ENCODE results near the gene HSPA12B. TPM values are rescaled to one million over a fixed set of nuclear protein-coding genes. Genes with fewer than 3 reads are reported as not detected.

The HSPA12B gene
- total and polyA plus RNA-seq, 9 of the 15 experiments (the other 6 are each of a cell fraction or from before 2014, with no cell fraction given) = 0.03 to 0.07 TPM; not detected in 7

DNA sequence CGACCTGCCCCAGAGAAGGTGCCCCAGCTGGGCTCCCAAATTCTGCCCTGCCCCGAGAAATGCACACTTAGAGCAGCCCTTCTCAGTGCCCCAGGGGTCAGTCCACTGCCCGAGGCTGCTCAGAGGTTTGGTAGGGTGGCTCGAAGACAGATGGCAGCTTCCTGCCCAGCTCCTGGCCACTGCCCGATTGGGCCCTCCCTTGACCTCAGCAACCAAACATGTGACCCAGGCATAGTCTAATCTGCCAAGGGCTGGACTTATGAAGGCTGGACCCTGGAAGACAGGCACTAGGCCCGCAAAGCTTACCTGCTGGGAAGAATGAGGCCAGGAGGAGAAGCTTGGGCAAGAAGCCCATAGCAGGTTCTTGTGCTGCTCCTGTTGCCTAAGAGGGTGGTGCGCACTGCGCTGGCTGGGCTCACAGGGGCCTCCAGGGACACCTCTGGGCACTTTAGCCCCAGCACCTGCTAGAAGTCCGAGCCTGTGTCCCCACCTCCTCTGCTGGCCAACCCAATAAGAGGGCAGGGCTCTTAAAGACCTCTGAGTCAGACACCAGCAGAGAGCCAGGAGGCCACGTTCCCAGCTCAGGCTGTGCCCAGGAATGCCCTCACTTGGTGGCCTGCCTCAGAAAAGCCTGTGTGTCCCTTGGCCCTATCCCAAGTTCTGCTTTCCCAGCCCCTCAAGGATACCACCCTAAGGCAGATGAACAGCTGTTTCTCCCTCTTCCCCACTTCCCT is 25.5 kb upstream of the HSPA12B start:
- Histone ChIP-seq H3K27me3 (ENCODE audit: control insufficient read depth in 2 of 2, insufficient read depth in 2 of 2, low read length in 2 of 2) (peaks cover 0 to 17% of the 10 kb centered on the region in 2 experiments; a peak in 3 of 5 replicates), H3K79me2 (ENCODE audit: control insufficient read depth, insufficient read depth, low read length) (no peaks in the 10 kb centered on the region), H3K9me1 (ENCODE audit: control insufficient read depth, insufficient read depth, low read length) (no peaks in the 10 kb centered on the region), H3K36me3 (ENCODE audit: control insufficient read depth, insufficient read depth, low read length) (no peaks in the 10 kb centered on the region), H2AFZ (ENCODE audit: low read depth, low read length) (no peak overlapping the region), H3K9ac (ENCODE audit: insufficient read depth in 1 of 2, low read depth in 2 of 2, low read length in 2 of 2) (peak overlapping the region in 1 of 2 experiments; percentile 35; a peak in 1 of 4 replicates), H4K20me1 (replicated peaks; ENCODE audit: control insufficient read depth, insufficient read depth, low read length) (no peaks in the 10 kb centered on the region), H3K4me2 (ENCODE audit: insufficient read depth, low read length) (no peak overlapping the region), H3K4me3 (no peak overlapping the region), H3K27ac (ENCODE audit: extremely low read depth, low read depth, low read length) (no peak overlapping the region), H3K9me3 (replicated peaks; ENCODE audit: control insufficient read depth, insufficient read depth, low read depth, low read length) (no peaks in the 10 kb centered on the region), H3K4me1 (replicated peaks in 1 of 2; ENCODE audit: control insufficient read depth in 2 of 2, insufficient read depth in 2 of 2, low read length in 2 of 2) (peaks cover 0 to 22% of the 10 kb centered on the region in 2 experiments; a peak in 2 of 5 replicates)
- intact Hi-C loops (cut with micrococcal nuclease) = no loop called here
- in situ Hi-C loops (cut with MboI) = no loop called here
- 22% methylated on average over 10 of the region's 10 CpGs for WGBS (ENCODE audit: insufficient coverage, low coverage, missing lambda C conversion rate)
- no peak for FAIRE-seq
- POLR2A ChIA-PET = no interaction called here
- CTCF ChIA-PET (ENCODE audit: low intra/inter-chr PET ratio) = interaction anchor here (0.6 kb wide), 1 partner anchor 28 kb away, joined by 3 read pairs; no protein-coding TSS in a partner anchor
- BruUV-seq (replicated peaks) = no TSS peak
- no peak for TF ChIP-seq MEIS2 (IDR thresholded peaks at IDR 0.05; ENCODE audit: partially characterized antibody)
- no peak for TF ChIP-seq ZNF239 (CRISPR knock-in tag; IDR thresholded peaks at IDR 0.05)
- TF ChIP-seq ZNF561 (CRISPR knock-in tag; conservative IDR thresholded peaks at IDR 0.05) = no peak
- no peak for TF ChIP-seq SIN3B (IDR thresholded peaks at IDR 0.05; ENCODE audit: low read depth)
- TF ChIP-seq, protein P1, sequence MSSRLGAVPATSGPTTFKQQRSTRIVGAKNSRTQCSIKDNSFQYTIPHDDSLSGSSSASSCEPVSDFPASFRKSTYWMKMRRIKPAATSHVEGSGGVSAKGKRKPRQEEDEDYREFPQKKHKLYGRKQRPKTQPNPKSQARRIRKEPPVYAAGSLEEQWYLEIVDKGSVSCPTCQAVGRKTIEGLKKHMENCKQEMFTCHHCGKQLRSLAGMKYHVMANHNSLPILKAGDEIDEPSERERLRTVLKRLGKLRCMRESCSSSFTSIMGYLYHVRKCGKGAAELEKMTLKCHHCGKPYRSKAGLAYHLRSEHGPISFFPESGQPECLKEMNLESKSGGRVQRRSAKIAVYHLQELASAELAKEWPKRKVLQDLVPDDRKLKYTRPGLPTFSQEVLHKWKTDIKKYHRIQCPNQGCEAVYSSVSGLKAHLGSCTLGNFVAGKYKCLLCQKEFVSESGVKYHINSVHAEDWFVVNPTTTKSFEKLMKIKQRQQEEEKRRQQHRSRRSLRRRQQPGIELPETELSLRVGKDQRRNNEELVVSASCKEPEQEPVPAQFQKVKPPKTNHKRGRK (tag; IDR thresholded peaks at IDR 0.05) = no peak
- TF ChIP-seq, protein P2, sequence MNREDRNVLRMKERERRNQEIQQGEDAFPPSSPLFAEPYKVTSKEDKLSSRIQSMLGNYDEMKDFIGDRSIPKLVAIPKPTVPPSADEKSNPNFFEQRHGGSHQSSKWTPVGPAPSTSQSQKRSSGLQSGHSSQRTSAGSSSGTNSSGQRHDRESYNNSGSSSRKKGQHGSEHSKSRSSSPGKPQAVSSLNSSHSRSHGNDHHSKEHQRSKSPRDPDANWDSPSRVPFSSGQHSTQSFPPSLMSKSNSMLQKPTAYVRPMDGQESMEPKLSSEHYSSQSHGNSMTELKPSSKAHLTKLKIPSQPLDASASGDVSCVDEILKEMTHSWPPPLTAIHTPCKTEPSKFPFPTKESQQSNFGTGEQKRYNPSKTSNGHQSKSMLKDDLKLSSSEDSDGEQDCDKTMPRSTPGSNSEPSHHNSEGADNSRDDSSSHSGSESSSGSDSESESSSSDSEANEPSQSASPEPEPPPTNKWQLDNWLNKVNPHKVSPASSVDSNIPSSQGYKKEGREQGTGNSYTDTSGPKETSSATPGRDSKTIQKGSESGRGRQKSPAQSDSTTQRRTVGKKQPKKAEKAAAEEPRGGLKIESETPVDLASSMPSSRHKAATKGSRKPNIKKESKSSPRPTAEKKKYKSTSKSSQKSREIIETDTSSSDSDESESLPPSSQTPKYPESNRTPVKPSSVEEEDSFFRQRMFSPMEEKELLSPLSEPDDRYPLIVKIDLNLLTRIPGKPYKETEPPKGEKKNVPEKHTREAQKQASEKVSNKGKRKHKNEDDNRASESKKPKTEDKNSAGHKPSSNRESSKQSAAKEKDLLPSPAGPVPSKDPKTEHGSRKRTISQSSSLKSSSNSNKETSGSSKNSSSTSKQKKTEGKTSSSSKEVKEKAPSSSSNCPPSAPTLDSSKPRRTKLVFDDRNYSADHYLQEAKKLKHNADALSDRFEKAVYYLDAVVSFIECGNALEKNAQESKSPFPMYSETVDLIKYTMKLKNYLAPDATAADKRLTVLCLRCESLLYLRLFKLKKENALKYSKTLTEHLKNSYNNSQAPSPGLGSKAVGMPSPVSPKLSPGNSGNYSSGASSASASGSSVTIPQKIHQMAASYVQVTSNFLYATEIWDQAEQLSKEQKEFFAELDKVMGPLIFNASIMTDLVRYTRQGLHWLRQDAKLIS (CRISPR knock-in tag; IDR thresholded peaks at IDR 0.05) = no peak
- TF ChIP-seq HDAC1 (IDR thresholded peaks at IDR 0.05) = no peak
- TF ChIP-seq NFATC3 (IDR thresholded peaks at IDR 0.05) = no peak
- no peak for TF ChIP-seq ZNF165 (CRISPR knock-in tag; IDR thresholded peaks at IDR 0.05; ENCODE audit: borderline replicate concordance)
- ATAC-seq = no peak
- no peak for DNase-seq (ENCODE audit: extremely low read depth in 1 of 4, low spot score in 3 of 4)

All from K562 (cell line).